GM19043 (cell line): ENCODE measurements around the gene SEPTIN3.

Experiments used
- ATAC-seq: cut with Tn5 transposase; IDR thresholded peaks from one replicate; pipeline ENCODE4 v1.9.1; 2021; ENCODE audit warnings: low read depth; ENCODE audit not compliant: unreplicated experiment

Gene SEPTIN3

GRCh38 chr22:41969110-41969646, at the start of gene SEPTIN3:
SEPTIN3 (plus strand) TSS chr22:41969443; CDS start chr22:41971493, 2,050 bp downstream.
- no peak for ATAC-seq

DNA sequence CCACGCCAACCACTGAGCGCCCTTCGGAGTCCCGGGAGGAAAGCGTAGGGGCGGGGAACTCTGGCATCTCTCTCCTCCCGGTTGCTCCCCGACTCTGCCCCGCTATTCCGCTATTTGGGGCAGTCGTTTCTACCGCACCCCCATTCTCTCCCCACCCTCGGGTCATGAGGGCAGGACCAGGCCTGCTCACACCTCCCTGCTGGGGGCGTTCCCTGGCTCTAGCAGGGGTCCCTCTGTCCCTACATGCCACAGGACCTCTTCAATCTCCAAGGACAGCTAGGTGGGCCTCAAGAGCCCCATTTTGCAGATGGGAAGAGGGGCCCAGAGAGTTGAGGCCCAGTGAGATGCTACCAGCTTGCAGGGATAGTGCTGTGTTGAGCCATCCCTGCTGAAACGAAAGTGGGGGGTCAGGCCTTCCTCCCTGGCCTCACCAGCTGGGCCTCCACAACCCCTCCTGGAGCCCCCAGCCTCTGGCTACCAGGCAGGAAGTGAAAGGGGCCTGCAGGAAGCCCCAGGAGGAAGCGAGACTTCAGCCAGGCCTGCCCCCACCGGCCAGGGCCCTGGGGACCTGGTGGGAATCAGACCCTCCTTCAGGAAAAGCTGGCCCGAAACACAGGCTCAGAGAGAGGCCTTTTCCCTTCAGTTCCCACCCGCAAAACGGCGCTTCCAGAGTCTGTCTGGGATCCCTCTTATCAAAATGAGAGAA, 48.8 kb upstream of the SEPTIN3 start:
- ATAC-seq, result no peak

- ATAC-seq, result no peak
Measured at GRCh38 chr22:41922328-41922727, 46.9 kb upstream of the SEPTIN3 start.

DNA sequence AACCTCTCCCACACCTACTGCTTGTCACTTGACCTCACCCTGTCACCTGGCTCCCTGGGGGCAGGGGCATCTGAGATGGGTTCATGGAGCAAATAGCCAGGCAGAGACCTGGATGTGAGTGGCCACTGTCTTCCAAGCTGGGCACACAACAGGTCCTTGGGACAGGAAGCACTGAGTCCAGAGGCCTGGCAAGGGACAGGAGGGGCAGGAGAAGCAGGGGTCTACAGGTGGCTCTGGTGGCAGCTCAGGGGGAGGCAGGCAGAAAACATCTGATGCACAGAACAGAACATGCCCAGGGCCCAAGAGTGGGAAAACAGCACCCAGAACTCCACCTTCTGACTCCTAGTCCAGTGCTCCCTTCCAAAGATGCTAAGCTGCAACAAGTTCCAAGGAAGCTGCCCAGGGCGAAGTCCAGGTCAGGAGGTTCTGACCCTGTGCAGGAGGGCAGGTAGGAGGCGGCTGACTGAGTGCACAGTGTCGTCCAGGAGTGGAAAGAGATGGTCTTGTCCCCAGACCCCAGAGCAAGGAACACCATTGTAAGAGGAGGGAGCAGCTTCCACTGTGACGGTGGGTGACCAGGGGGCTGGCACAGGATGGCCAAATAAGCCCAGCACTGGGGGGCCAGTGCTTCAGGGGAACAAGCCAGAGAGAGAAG, 46.2 kb upstream of the SEPTIN3 start:
- ATAC-seq, result no peak

GRCh38 chr22:41923595-41924276, 45.5 kb upstream of the SEPTIN3 start:
- ATAC-seq, result no peak

DNA sequence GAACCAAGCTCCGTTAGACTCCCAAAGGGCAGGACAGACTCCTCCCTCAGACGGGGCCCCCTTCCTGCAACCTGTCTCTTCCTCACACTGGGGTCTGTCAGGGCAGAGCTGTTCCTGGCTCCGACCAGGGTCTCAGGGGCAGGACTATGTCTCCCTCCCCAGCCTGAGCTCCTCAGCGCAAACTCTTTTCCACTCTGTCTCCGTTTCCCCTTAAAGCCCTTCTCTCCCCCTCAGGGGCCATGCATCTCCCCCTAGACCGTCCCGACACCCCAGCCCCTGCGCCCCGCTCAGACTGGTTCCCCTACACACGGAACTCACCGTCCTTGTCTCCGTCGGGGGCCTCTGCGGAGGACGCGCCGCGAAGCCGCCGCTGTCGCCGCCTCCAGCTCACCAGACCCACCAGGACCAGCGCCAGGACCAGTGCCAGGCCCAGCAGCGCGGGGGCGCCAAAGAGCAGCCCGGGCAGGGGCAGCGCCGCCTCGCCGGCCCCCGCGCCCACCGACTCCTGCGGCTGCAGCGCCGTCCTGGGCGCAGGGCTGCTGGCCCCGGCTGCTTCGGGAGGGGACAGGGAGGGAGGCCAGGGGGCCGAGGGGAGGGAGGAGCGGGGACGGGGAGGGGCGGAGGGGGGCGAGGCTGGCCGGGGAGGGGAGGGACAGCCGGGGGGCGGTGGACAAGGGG, 43.3 kb upstream of the SEPTIN3 start:
- ATAC-seq, result no peak

- no peak for ATAC-seq
Measured at GRCh38 chr22:41927813-41928212, 41.4 kb upstream of the SEPTIN3 start.

GRCh38 chr22:41928593-41929417, 40.4 kb upstream of the SEPTIN3 start:
- no peak for ATAC-seq

DNA sequence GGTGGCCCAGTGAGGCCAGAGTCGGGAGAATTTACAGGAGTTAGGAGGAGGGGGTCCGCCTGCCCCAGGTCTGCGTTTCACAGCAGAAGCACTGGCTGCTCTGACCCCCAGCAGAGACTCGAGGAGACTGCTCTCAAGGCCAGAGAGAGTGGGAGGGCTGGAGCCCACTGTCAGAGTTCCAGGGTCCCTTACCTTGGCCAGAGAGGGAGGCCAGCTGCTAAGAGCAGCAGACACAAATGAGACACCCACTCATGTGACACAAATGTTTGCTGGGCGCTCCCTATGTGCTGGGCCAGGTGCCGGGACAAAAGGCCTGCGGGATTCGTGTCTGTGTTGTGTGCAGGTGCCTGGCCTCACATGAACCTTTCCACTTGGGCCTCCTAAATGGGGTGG, 39.8 kb upstream of the SEPTIN3 start:
- ATAC-seq, result no peak

GRCh38 chr22:41931701-41932269, 37.5 kb upstream of the SEPTIN3 start:
- no peak for ATAC-seq

GRCh38 chr22:41932353-41932752, 36.9 kb upstream of the SEPTIN3 start:
- no peak for ATAC-seq

DNA sequence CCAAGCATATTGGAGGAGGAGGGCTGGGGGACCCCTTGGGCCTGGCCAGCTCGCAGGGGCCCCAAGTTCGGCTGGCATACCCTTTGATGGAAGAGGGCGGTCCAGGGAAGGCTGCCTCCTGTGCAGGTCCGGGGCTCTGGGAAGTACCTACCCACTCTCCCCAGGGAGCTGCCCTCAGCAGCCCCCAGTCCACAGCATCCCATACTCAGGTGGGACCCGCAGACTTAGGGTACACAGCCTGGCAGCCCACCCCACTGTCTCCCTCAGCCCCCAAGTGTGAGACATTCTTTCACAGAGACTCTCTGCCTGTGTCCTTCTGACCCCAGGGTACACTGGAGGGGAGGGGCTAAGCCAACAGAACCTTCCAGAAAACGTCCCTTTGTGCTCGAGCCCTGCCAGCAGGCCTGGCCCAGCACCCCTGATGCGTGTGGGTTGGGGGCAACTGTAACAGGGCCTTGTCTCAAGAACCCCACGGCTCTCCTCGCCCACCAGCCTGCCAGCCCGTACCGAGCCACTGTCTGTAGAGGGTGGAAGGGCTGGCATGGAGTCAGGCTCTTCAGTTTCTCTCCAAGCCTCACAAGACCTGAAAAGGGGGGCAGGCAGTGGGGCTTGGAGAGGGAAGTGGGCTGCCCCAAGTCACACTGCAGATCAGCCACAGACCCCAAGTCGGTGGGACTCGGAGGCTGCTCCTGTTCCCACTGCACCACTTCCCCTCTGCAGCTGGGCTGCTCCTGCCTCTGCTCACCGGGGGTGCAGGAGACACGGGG, 35.6 kb upstream of the SEPTIN3 start:
- ATAC-seq, result no peak

DNA sequence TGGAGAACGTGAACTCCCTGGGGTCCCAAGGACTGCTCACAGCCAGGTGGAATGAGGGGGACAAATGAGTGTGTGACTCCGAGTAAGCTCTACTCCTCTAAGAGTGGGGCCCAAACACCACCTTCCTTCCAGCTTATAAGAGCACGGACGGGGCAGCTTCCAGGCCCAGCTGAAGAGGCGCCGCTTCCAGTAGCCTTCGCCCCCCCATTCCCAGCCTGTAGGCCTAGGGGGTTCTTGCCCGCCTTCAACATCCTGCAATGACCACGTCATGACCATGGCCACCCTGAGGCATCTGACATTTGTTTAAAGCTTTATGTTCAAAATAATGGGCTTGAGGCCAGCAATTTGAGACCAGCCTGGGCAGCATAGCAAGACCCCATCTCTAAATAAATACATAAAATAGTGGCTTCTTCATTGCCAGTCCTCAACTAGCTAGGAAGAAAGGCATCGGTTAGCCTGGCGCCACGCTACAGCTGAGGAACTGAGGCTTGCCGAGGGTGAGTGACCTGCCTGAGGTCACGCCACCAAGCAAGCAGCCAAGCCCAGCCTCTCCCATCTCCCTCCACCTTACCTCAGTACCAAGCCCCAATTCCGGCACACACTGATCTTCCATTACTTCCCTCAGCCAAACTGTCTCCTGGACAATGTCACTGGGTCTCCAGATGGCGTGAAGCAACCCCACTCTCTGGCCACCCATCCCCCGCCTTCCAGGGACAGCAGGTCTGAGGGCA, 34.8 kb upstream of the SEPTIN3 start:
- no peak for ATAC-seq

- ATAC-seq, result no peak
Measured at GRCh38 chr22:41935015-41935351, 34.3 kb upstream of the SEPTIN3 start.

DNA sequence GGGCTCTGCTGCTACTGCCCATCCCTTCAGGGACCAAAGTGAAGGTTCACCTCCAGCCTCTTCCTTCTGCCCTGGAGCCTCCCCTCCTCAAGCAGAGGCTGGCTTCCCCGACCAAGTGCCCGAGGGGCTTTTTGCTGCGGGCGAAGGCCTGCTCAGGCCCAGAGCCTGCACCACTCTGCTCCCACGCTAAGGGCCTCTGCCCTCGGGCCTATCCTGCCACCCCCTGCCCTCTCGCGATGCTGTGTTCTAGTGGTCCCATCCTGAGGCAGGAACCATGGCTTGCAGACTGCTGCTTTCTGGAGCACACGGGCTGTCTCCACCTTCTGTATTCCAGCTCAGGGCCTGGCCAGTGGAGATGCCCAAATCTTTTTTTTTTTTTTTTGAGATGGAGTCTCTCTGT, 33.7 kb upstream of the SEPTIN3 start:
- ATAC-seq, result no peak

- ATAC-seq, result no peak
Measured at GRCh38 chr22:41936894-41937169, 32.4 kb upstream of the SEPTIN3 start.

DNA sequence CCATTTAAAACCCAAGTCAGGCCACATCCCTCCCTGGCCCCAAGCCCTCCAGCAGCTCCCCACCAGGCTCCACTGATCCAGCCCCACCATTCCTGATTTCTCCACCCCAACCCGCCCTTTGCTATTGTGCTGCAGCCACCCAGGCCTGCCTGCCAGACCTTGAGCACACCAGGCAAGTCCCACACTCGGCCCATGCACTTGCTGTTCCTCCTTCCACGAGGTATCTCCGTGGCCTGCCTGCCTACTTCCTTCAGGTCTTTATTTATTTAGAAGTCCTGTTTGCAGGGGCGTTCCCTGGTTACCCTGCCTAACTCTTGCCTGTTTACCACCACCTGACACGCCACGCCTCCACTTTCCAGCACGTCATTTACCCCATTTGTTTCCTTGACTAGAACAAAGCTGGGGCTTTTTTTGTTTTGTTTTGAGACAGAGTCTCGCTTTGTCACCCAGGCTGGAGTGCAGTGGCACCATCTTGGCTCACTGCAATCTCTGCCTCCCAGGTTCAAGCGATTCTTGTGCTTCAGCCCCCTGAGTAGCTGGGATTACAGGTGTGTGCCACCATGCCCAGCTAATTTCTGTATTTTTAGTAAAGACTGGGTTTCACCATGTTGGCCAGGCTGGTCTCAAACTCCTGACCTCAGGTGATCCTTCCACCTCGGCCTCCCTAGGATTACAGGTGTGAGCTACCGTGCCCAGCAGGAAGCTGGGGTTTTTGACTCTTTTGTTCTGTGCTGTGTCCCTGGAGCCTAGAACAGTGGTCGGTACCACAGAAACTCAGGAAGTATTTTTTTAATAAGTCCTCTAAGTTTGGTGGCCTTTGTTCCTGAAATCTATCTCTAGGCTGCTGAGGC, 29.0 kb upstream of the SEPTIN3 start:
- peak; percentile 55 for ATAC-seq
